HCT116 (cell line): ENCODE data around the gene RFX1. TPM values are rescaled to one million over a fixed set of nuclear protein-coding genes. Genes with fewer than 3 reads are reported as not detected.

Source experiments
- ATAC-seq: fragments of 200-7000 bp; cut with Tn5 transposase; 2 replicates; pipeline ENCODE4 v1.9.1; 2020; ENCODE audit warnings: mild to moderate bottlenecking, moderate library complexity
- BruUV-seq: library from RNA; stranded (reverse); fragments of 400-500 nt; replicated peaks from 2 replicates; lab custom pipeline; 2021; lab: Mats Ljungman, UMichigan
- CTCF ChIA-PET: fragments of 300-600 bp; sonication (Branson Sonifier 250); formaldehyde crosslinking; loops from one replicate; lab custom pipeline; 2021; ENCODE audit warnings: antibody characterized with exemption; lab: Charles Lee
- POLR2A ChIA-PET: fragments of 300-600, 350-600 bp; sonication (Branson Sonifier 250); formaldehyde crosslinking; loops from one replicate; lab custom pipeline; 2021; ENCODE audit warnings: antibody characterized with exemption; lab: Charles Lee
- RAD21 ChIA-PET, 2 experiments: fragments of 300-600 bp; sonication (Branson Sonifier 250); formaldehyde crosslinking; loops; one replicate each; lab custom pipeline; 2023; ENCODE audit warnings: low total read pairs in 2 of 2; ENCODE audit not compliant: uncharacterized antibody in 2 of 2, unreplicated experiment in 2 of 2, low non-redundant PET in 1 of 2; lab: Charles Lee
- DNase-seq: peaks from one replicate; pipeline ENCODE4 v3.0.0-alpha.2; 2010; ENCODE audit warnings: low read depth, low spot score
- H2AFZ ChIP-seq: fragments of 200-600 bp; shearing (Covaris generic), sonication (generic); 2 replicates; pipeline ENCODE4 v1.6.1; 2017; ENCODE audit warnings: low read depth, mixed run types, mixed read lengths, antibody characterized with exemption, low read length; ENCODE audit not compliant: poor library complexity, severe bottlenecking
- H3K27ac ChIP-seq: 2 replicates; pipeline ENCODE4 v1.5.1; 2012; ENCODE audit warnings: low read depth, low read length
- H3K27me3 ChIP-seq: fragments of 200-600 bp; sonication (generic); 2 replicates; pipeline ENCODE4 v1.6.1; 2016; ENCODE audit warnings: mixed run types, low read length, mixed read lengths; ENCODE audit not compliant: insufficient read depth
- H3K36me3 ChIP-seq, 2 experiments: fragments of 200-500 bp in 1 of 2; fragments of 200-600 bp in 1 of 2; sonication (Bioruptor generic) in 1 of 2; sonication (generic) in 1 of 2; 2 replicates each; pipeline versions ENCODE4 v1.5.1 to v1.6.1; 2014 to 2016; ENCODE audit warnings: low read length in 2 of 2, inconsistent platforms in 1 of 2, mixed read lengths in 1 of 2, mixed run types in 1 of 2; ENCODE audit not compliant: insufficient read depth in 2 of 2, control insufficient read depth in 1 of 2
- H3K4me1 ChIP-seq, 2 experiments: fragments of 200-600 bp in 1 of 2; sonication (generic) in 1 of 2; 2 replicates each; pipeline versions ENCODE4 v1.5.1 to v1.6.1; 2012 to 2017; ENCODE audit warnings: low read length in 2 of 2, inconsistent platforms in 1 of 2, mild to moderate bottlenecking in 1 of 2, mixed read lengths in 1 of 2, mixed run types in 1 of 2, moderate library complexity in 1 of 2; ENCODE audit not compliant: insufficient read depth in 2 of 2, control insufficient read depth in 1 of 2
- H3K4me2 ChIP-seq: fragments of 200-600 bp; sonication (generic); 2 replicates; pipeline ENCODE4 v1.6.1; 2017; ENCODE audit warnings: mixed run types, low read length, mixed read lengths
- H3K4me3 ChIP-seq, 2 experiments: fragments of 200-600 bp in 1 of 2; sonication (generic) in 1 of 2; replicated peaks in 1 of 2; 2 replicates each; pipeline ENCODE4 v1.5.1; 2011 to 2016; ENCODE audit warnings: low read length in 2 of 2, control low read depth in 1 of 2, low read depth in 1 of 2, mild to moderate bottlenecking in 1 of 2, mixed read lengths in 1 of 2, mixed run types in 1 of 2
- H3K79me2 ChIP-seq: fragments of 200-600 bp; sonication (generic); 2 replicates; pipeline ENCODE4 v1.6.1; 2017; ENCODE audit warnings: mild to moderate bottlenecking, mixed run types, low read length, moderate library complexity, mixed read lengths; ENCODE audit not compliant: insufficient read depth
- H3K9ac ChIP-seq: fragments of 200-600 bp; sonication (generic); 2 replicates; pipeline ENCODE4 v1.6.1; 2016; ENCODE audit warnings: low read length, mixed read lengths
- H3K9me2 ChIP-seq: fragments of 200-600 bp; sonication (generic), shearing (Covaris generic); 2 replicates; pipeline ENCODE4 v1.6.1; 2017; ENCODE audit warnings: mixed run types, mild to moderate bottlenecking, moderate library complexity; ENCODE audit not compliant: insufficient read depth
- H3K9me3 ChIP-seq, 2 experiments: fragments of 200-500 bp in 1 of 2; fragments of 200-600 bp in 1 of 2; sonication (Bioruptor generic) in 1 of 2; sonication (generic) in 1 of 2; 2 replicates each; pipeline ENCODE4 v1.6.1; 2014 to 2017; ENCODE audit warnings: low read length in 2 of 2, mixed read lengths in 2 of 2, inconsistent platforms in 1 of 2, low read depth in 1 of 2, mild to moderate bottlenecking in 1 of 2, mixed run types in 1 of 2, moderate library complexity in 1 of 2; ENCODE audit not compliant: control insufficient read depth in 1 of 2, insufficient read depth in 1 of 2
- H4K20me1 ChIP-seq: fragments of 200-600 bp; sonication (generic), shearing (Covaris generic); 2 replicates; pipeline ENCODE4 v1.6.1; 2017; ENCODE audit warnings: mixed run types, mild to moderate bottlenecking, moderate library complexity; ENCODE audit not compliant: insufficient read depth
- CBX3 ChIP-seq: IDR thresholded peaks from 2 replicates; pipeline ENCODE4 v1.6.1; 2012; ENCODE audit warnings: low read depth
- EGR1 ChIP-seq: IDR thresholded peaks from 2 replicates; pipeline ENCODE4 v1.6.1; 2012; ENCODE audit warnings: low read depth
- JUND ChIP-seq: IDR thresholded peaks from 2 replicates; pipeline ENCODE4 v1.6.1; 2012
- POLR2AphosphoS5 ChIP-seq: IDR thresholded peaks from 2 replicates; pipeline ENCODE4 v1.6.1; 2011; ENCODE audit warnings: mild to moderate bottlenecking, low read depth, low read length, moderate library complexity
- RAD21 ChIP-seq: IDR thresholded peaks from 2 replicates; pipeline ENCODE4 v1.6.1; 2012; ENCODE audit warnings: low read depth, mild to moderate bottlenecking
- SIN3A ChIP-seq: IDR thresholded peaks from 2 replicates; pipeline ENCODE4 v1.6.1; 2012; ENCODE audit warnings: low read depth
- SP1 ChIP-seq: IDR thresholded peaks from 2 replicates; pipeline ENCODE4 v1.6.1; 2012; ENCODE audit warnings: low read depth
- SRF ChIP-seq: IDR thresholded peaks from 2 replicates; pipeline ENCODE4 v1.6.1; 2012; ENCODE audit warnings: low read depth
- YY1 ChIP-seq: IDR thresholded peaks from 2 replicates; pipeline ENCODE4 v1.6.1; 2011; ENCODE audit warnings: low read length, low read depth, moderate library complexity, mild to moderate bottlenecking; ENCODE audit not compliant: insufficient replicate concordance; ENCODE audit errors: extremely low read depth
- intact Hi-C: fragments of 100-400 bp; cut with micrococcal nuclease; formaldehyde crosslinking; loops from 2 replicates; pipeline ENCODE4 v1.10.0; 2022
- total RNA-seq: library from RNA; stranded (reverse); gene quantifications from one replicate; pipeline ENCODE4 v1.2.1, GENCODE V29; 2021; ENCODE audit not compliant: unreplicated experiment

The RFX1 gene
- total RNA-seq, 1 experiment from 2014 or later = 16.3 TPM

DNA sequence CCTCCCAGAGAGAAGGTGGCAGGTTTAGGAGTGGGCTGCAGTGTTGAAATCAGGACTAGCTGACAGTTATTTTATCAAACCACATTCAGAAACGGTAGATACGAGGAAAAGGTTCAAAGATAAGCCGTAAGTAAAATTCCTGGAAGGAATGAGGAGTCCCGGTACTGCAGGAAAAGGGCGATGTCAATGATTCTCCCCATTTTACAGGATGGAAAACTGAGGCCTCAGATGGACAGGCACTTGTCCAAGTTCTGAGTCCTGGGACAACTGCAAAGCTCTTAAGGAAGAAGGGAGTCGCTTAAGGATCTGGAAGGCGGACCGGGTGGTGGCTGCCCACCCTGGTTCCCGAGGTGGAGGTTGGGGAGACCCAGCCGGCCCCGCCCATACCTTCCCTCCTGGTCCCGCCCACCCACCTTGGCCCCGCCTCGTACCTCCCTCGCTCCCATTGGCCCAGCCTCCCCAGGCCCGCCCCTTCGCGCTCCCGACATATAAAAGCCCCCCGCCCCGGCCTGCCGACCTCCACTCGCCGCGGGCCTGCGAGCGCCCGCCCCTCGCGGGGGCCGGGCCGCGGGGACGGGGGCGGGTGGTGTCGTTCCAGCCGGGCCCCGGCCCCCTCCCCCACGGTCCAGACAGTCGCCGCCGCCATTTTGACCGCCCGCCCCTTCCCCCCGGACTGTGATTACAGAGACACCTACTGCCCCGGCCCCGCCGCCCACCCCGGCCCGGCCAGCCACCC lies 603 bp downstream of the RFX1 start:
- BruUV-seq = TSS peak; percentile 65
- ChIA-PET POLR2A (interaction anchor here (1.0 to 1.1 kb wide), 3 partner anchors 11 to 67 kb away, joined by 3 to 10 read pairs (median 3); partner anchors contain the start of genes IL27RA and MISP3), CTCF (interaction anchor here (0.9 to 1.4 kb wide), 3 partner anchors 27 to 109 kb away, joined by 3 to 8 read pairs (median 3); partner anchors contain the start of gene IL27RA), RAD21 (no interaction called here)
- peak overlapping the region; percentile 97 for H3K4me2 ChIP-seq
- peak; percentile 67 for ATAC-seq
- H3K4me1 ChIP-seq = peaks cover 5 to 26% of the 10 kb centered on the region in 2 experiments; a peak in 3 of 4 replicates
- H3K9me3 ChIP-seq = no peaks in the 10 kb centered on the region
- H3K27me3 ChIP-seq = no peaks in the 10 kb centered on the region
- no peaks in the 10 kb centered on the region for H4K20me1 ChIP-seq
- peak; percentile 65 for DNase-seq
- H3K27ac ChIP-seq = peak overlapping the region; percentile 79
- intact Hi-C loops = loop anchor here (2.0 kb wide), 1 partner anchor 53 kb away; the partner anchor contains the start of gene DCAF15
- peak overlapping the region; percentile 91 for H3K9ac ChIP-seq
- no peaks in the 10 kb centered on the region for H3K9me2 ChIP-seq
- H3K79me2 ChIP-seq = peaks cover 3% of the 10 kb centered on the region; the same call in 1 of the 2 replicates
- H3K4me3 ChIP-seq = peak overlapping the region; percentile 70 to 76
- TF ChIP-seq EGR1 = peak; percentile 27; the same call in 1 of the 2 replicates
- TF ChIP-seq CBX3 = peak; percentile 90
- peak; percentile 75 for TF ChIP-seq POLR2AphosphoS5
- TF ChIP-seq RAD21 = no peak
- TF ChIP-seq SRF = no peak
- no peak for TF ChIP-seq SIN3A
- peak; percentile 56 for TF ChIP-seq YY1
- TF ChIP-seq SP1 = peak; percentile 40; the same call in 1 of the 2 replicates
- no peak for TF ChIP-seq JUND
- no peaks in the 10 kb centered on the region for H3K36me3 ChIP-seq
- H2AFZ ChIP-seq = no peak overlapping the region
